H1 (cell line): Measurements from ENCODE around the gene DSTN. TPM values are rescaled to one million over a fixed set of nuclear protein-coding genes. Genes with fewer than 3 reads are reported as not detected.

Source experiments
- CTCF ChIA-PET: fragments of 300-600 bp; sonication (Branson Sonifier 250); formaldehyde crosslinking; loops from one replicate; lab custom pipeline; 2021; ENCODE audit not compliant: partially characterized antibody; lab: Charles Lee
- POLR2A ChIA-PET: fragments of 300-600 bp; sonication (Branson Sonifier 250); formaldehyde crosslinking; loops from one replicate; lab custom pipeline; 2021; ENCODE audit warnings: inconsistent platforms; ENCODE audit not compliant: partially characterized antibody; lab: Charles Lee
- DNase-seq, 2 experiments: peaks; one replicate each; pipeline versions ENCODE4 v3.0.0 to v3.0.0-alpha.2; 2010 to 2022; ENCODE audit warnings: low spot score in 2 of 2, low read depth in 1 of 2, mixed read lengths in 1 of 2
- FAIRE-seq: peaks from 2 replicates; lab custom pipeline; 2011; peaks lifted over from hg19 to GRCh38; lab: Jason Lieb, UNC
- H2AFZ ChIP-seq: 2 replicates; pipeline ENCODE4 v1.8.1; 2012; ENCODE audit warnings: low read length, inconsistent platforms
- H2AK5ac ChIP-seq: 2 replicates; pipeline ENCODE4 v1.6.1; 2013; ENCODE audit warnings: low read depth, low read length
- H2BK120ac ChIP-seq: replicated peaks from 2 replicates; pipeline ENCODE3; 2013; ENCODE audit warnings: low read depth, low read length, inconsistent platforms
- H2BK12ac ChIP-seq: 2 replicates; pipeline ENCODE4 v1.6.1; 2013; ENCODE audit warnings: low read depth, low read length
- H2BK15ac ChIP-seq: 2 replicates; pipeline ENCODE4 v1.6.1; 2013; ENCODE audit warnings: low read length
- H2BK20ac ChIP-seq: 2 replicates; pipeline ENCODE4 v1.6.1; 2013; ENCODE audit warnings: low read length
- H2BK5ac ChIP-seq: 2 replicates; pipeline ENCODE4 v1.6.1; 2013; ENCODE audit warnings: low read depth, low read length
- H3K14ac ChIP-seq: 2 replicates; pipeline ENCODE4 v1.6.1; 2013; ENCODE audit warnings: inconsistent platforms; ENCODE audit not compliant: insufficient read length
- H3K18ac ChIP-seq: 2 replicates; pipeline ENCODE4 v1.6.1; 2013; ENCODE audit warnings: low read length; ENCODE audit errors: extremely low read depth
- H3K23ac ChIP-seq: 2 replicates; pipeline ENCODE4 v1.6.1; 2013; ENCODE audit warnings: inconsistent platforms; ENCODE audit not compliant: insufficient read length
- H3K23me2 ChIP-seq: 2 replicates; pipeline ENCODE4 v1.6.1; 2013; ENCODE audit warnings: low read depth, low read length
- H3K27ac ChIP-seq: 2 replicates; pipeline ENCODE4 v1.6.1; 2011; ENCODE audit warnings: low read depth, low read length, inconsistent platforms
- H3K27me3 ChIP-seq, 4 experiments: replicated peaks in 1 of 4; 1 replicate in 1 of 4; 2 replicates in 3 of 4; pipeline versions ENCODE4 v1.6.1 to v1.8.1; 2011 to 2013; ENCODE audit warnings: low read length in 3 of 4, mild to moderate bottlenecking in 3 of 4, inconsistent platforms in 2 of 4, mixed read lengths in 2 of 4, moderate library complexity in 1 of 4; ENCODE audit not compliant: control insufficient read depth in 3 of 4, insufficient read depth in 3 of 4; ENCODE audit errors: extremely low read depth in 1 of 4
- H3K36me3 ChIP-seq, 4 experiments: 2 replicates each; pipeline versions ENCODE4 v1.6.1 to v1.8.1; 2011 to 2013; ENCODE audit warnings: mild to moderate bottlenecking in 4 of 4, low read length in 3 of 4, moderate library complexity in 2 of 4, control low read depth in 1 of 4, inconsistent platforms in 1 of 4; ENCODE audit not compliant: insufficient read depth in 4 of 4, control insufficient read depth in 2 of 4
- H3K4ac ChIP-seq: replicated peaks from 2 replicates; pipeline ENCODE3; 2013; ENCODE audit warnings: low read length, low read depth, mixed read lengths, inconsistent platforms; ENCODE audit not compliant: insufficient read length
- H3K4me1 ChIP-seq, 4 experiments: replicated peaks in 1 of 4; 1 replicate in 1 of 4; 2 replicates in 3 of 4; pipeline versions ENCODE4 v1.6.1 to v1.8.1; 2011 to 2013; ENCODE audit warnings: low read length in 3 of 4, inconsistent platforms in 2 of 4, mixed read lengths in 1 of 4; ENCODE audit not compliant: insufficient read depth in 4 of 4, control insufficient read depth in 3 of 4
- H3K4me2 ChIP-seq, 2 experiments: 2 replicates each; pipeline versions ENCODE4 v1.6.1 to v1.8.1; 2011 to 2013; ENCODE audit warnings: low read depth in 2 of 2, low read length in 2 of 2, control low read depth in 1 of 2, inconsistent platforms in 1 of 2, mild to moderate bottlenecking in 1 of 2; ENCODE audit not compliant: insufficient read depth in 1 of 2
- H3K4me3 ChIP-seq, 4 experiments: fragments of 200-600, 300-600 bp in 1 of 4; sonication (generic), shearing (Covaris generic), sonication (Bioruptor Twin) in 1 of 4; 2 replicates each; pipeline versions ENCODE4 v1.5.1 to v1.8.1; 2011 to 2016; ENCODE audit warnings: low read length in 4 of 4, low read depth in 3 of 4, control low read depth in 2 of 4, inconsistent platforms in 2 of 4, mild to moderate bottlenecking in 2 of 4, mixed read lengths in 1 of 4, moderate library complexity in 1 of 4; ENCODE audit not compliant: insufficient read depth in 2 of 4; ENCODE audit errors: extremely low read depth in 1 of 4
- H3K56ac ChIP-seq: replicated peaks from 2 replicates; pipeline ENCODE3; 2013; ENCODE audit warnings: low read depth, mild to moderate bottlenecking, mixed read lengths, low read length, inconsistent platforms; ENCODE audit not compliant: insufficient read length
- H3K79me1 ChIP-seq: 2 replicates; pipeline ENCODE4 v1.6.1; 2013; ENCODE audit warnings: low read depth, low read length, control low read depth
- H3K79me2 ChIP-seq, 2 experiments: 2 replicates each; pipeline versions ENCODE4 v1.6.1 to v1.8.1; 2012 to 2013; ENCODE audit warnings: low read length in 2 of 2, mild to moderate bottlenecking in 2 of 2, inconsistent platforms in 1 of 2; ENCODE audit not compliant: insufficient read depth in 2 of 2, control insufficient read depth in 1 of 2
- H3K9ac ChIP-seq, 4 experiments: replicated peaks in 1 of 4; 1 replicate in 1 of 4; 2 replicates in 3 of 4; pipeline versions ENCODE4 v1.6.1 to v1.8.1; 2011 to 2013; ENCODE audit warnings: low read depth in 3 of 4, low read length in 3 of 4, control low read depth in 2 of 4, mild to moderate bottlenecking in 2 of 4, moderate library complexity in 2 of 4, inconsistent platforms in 1 of 4; ENCODE audit errors: extremely low read depth in 1 of 4
- H3K9me3 ChIP-seq, 2 experiments: 2 replicates each; pipeline versions ENCODE4 v1.6.1 to v1.8.1; 2012 to 2013; ENCODE audit warnings: mild to moderate bottlenecking in 2 of 2, moderate library complexity in 2 of 2, control low read depth in 1 of 2, inconsistent platforms in 1 of 2, low read depth in 1 of 2, low read length in 1 of 2, mixed read lengths in 1 of 2; ENCODE audit not compliant: insufficient read depth in 2 of 2
- H4K20me1 ChIP-seq, 2 experiments: replicated peaks in 1 of 2; 2 replicates each; pipeline versions ENCODE3 to v1.8.1; 2011 to 2013; ENCODE audit warnings: inconsistent platforms in 2 of 2, low read length in 2 of 2, mild to moderate bottlenecking in 1 of 2; ENCODE audit not compliant: insufficient read depth in 2 of 2, control insufficient read depth in 1 of 2
- H4K5ac ChIP-seq: 2 replicates; pipeline ENCODE4 v1.6.1; 2013; ENCODE audit warnings: low read length, low read depth, mixed read lengths, inconsistent platforms; ENCODE audit not compliant: insufficient read length
- H4K8ac ChIP-seq: 2 replicates; pipeline ENCODE4 v1.8.0; 2013; ENCODE audit warnings: mild to moderate bottlenecking, moderate library complexity, low read length, inconsistent platforms; ENCODE audit not compliant: insufficient read depth; ENCODE audit errors: extremely low read depth
- H4K91ac ChIP-seq: replicated peaks from 2 replicates; pipeline ENCODE3; 2013; ENCODE audit warnings: low read length, mixed read lengths, inconsistent platforms; ENCODE audit not compliant: insufficient read length
- MAX ChIP-seq: IDR thresholded peaks from 2 replicates; pipeline ENCODE4 v1.6.1; 2012; ENCODE audit warnings: inconsistent platforms
- WGBS, 2 experiments: shearing (Covaris generic) in 1 of 2; methylation state at CpG; one replicate each; pipeline versions ENCODE4 v1.1.6 to v1.1.7; 2013 to 2015; ENCODE audit warnings: low lambda C conversion rate in 2 of 2, mixed read lengths in 2 of 2, inconsistent platforms in 1 of 2, low coverage in 1 of 2, missing lambda C conversion rate in 1 of 2; ENCODE audit not compliant: insufficient replicate concordance in 2 of 2, insufficient coverage in 1 of 2, insufficient read length in 1 of 2; ENCODE audit errors: extremely low coverage in 1 of 2, missing lambda C conversion rate in 1 of 2; 5-methylcytosine and 5-hydroxymethylcytosine counted together
- polyA plus RNA-seq, 7 experiments: library from polyadenylated mRNA; depleted of rRNA in 3 of 7; stranded (reverse) in 5 of 7; unstranded in 2 of 7; fragments of >200 nt in 5 of 7; fragments of 200-250 nt in 2 of 7; gene quantifications; 1 replicate in 5 of 7; 2 replicates in 1 of 7; 4 replicates in 1 of 7; pipeline versions ENCODE4 v1.2.1 to v1.2.3, GENCODE V29; 2011 to 2013; ENCODE audit warnings: missing spikeins in 2 of 7, mixed read lengths in 2 of 7
- total RNA-seq: library from RNA; stranded (reverse); fragmentation: NEBNext Ultra II Directional; extraction: Animal tissue kit (Norgen Biotek cat#: 25700); gene quantifications from 2 replicates; pipeline ENCODE4 v1.2.1, GENCODE V29; 2021

Gene DSTN
- total and polyA plus RNA-seq, 2 of the 8 experiments (the other 6 are each of a cell fraction or from before 2014, with no cell fraction given) = 43.3 to 208 TPM

DNA sequence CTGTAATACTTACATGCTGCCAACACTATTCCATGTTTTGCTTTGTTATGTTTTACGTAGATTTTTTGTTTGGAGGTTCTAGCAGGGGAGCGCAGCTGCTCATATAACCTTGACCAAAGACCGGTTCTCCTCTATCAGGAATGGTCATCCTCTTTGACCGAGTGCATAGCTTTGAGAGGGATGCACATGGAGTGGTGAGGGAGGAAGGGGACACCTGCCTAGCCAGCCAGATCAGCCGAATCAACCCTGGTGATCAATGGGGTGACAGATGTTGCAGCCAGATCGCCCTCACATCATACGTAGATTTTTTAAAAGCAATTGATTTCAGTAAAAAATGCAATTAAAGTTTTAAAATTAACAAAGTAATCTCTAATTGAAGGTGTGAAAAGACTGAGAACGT lies 6.3 kb downstream of the DSTN start:
- H3K9me3 ChIP-seq = no peaks in the 10 kb centered on the region
- no peak overlapping the region for H3K4me2 ChIP-seq
- POLR2A ChIA-PET = interaction anchor here (0.8 to 2.2 kb wide), 3 partner anchors 9 to 19 kb away, joined by 3 to 4 read pairs (median 3); no protein-coding TSS in a partner anchor
- no peak overlapping the region for H3K23ac ChIP-seq
- no peak overlapping the region for H3K4ac ChIP-seq
- no peak overlapping the region for H2BK12ac ChIP-seq
- no peak overlapping the region for H4K91ac ChIP-seq
- H3K27ac ChIP-seq = no peak overlapping the region
- H3K56ac ChIP-seq = no peak overlapping the region
- no peak overlapping the region for H2AFZ ChIP-seq
- no peak for TF ChIP-seq MAX
- TF ChIP-seq, all 59 proteins: peak for 0
- peaks cover 9% of the 10 kb centered on the region for H3K79me1 ChIP-seq
- DNase-seq = no peak
- H3K79me2 ChIP-seq = peaks cover 9 to 97% of the 10 kb centered on the region in 2 experiments; a peak in 3 of 4 replicates
- FAIRE-seq = no peak
- 95% methylated on average over 8 of the region's 8 CpGs; no CpG with 5 or more reads in 1 of the 2 experiments for WGBS, 2 experiments
- no peak overlapping the region for H2BK20ac ChIP-seq
- no peak overlapping the region for H2AK5ac ChIP-seq
- CTCF ChIA-PET = interaction anchor here (1.0 to 4.5 kb wide), 3 partner anchors 10 to 42 kb away, joined by 3 to 11 read pairs (median 4); no protein-coding TSS in a partner anchor
- peaks cover 0 to 22% (median 9%) of the 10 kb centered on the region in 4 experiments; a peak in 5 of 7 replicates for H3K4me1 ChIP-seq
- H4K5ac ChIP-seq = no peak overlapping the region
- no peak overlapping the region for H2BK15ac ChIP-seq
- H4K20me1 ChIP-seq = peaks cover 0 to 4% of the 10 kb centered on the region in 2 experiments
- H3K14ac ChIP-seq = no peak overlapping the region
- no peak overlapping the region for H3K4me3 ChIP-seq
- H3K18ac ChIP-seq = no peak overlapping the region
- H4K8ac ChIP-seq = no peak overlapping the region
- H3K36me3 ChIP-seq = no peaks in the 10 kb centered on the region
- no peak overlapping the region for H2BK5ac ChIP-seq
- no peaks in the 10 kb centered on the region; the same call in 1 of the 2 replicates for H3K23me2 ChIP-seq
- H3K9ac ChIP-seq = no peak overlapping the region
- H3K27me3 ChIP-seq = no peaks in the 10 kb centered on the region
- no peak overlapping the region for H2BK120ac ChIP-seq
